K562 (cell line): Measurements from ENCODE around the gene AKAP13. TPM values are rescaled to one million over a fixed set of nuclear protein-coding genes. Genes with fewer than 3 reads are reported as not detected.

Experiments
- ATAC-seq: fragments of 200-7000 bp; cut with Tn5 transposase; 3 replicates; pipeline ENCODE4 v1.9.1; 2020; ENCODE audit warnings: moderate library complexity
- BruUV-seq: library from RNA; stranded (reverse); fragments of 400-500 nt; replicated peaks from 2 replicates; lab custom pipeline; 2021; lab: Mats Ljungman, UMichigan
- CTCF ChIA-PET: fragments of 300-600 bp; formaldehyde crosslinking; extraction: SDS; loops from one replicate; lab custom pipeline; 2021; ENCODE audit warnings: low intra/inter-chr PET ratio; lab: Yijun Ruan, JAX
- POLR2A ChIA-PET: fragments of 300-600, 350-650 bp; sonication (Branson Sonifier 250); formaldehyde crosslinking; extraction: SDS; loops from one replicate; lab custom pipeline; 2021; ENCODE audit warnings: antibody characterized with exemption, inconsistent platforms; lab: Yijun Ruan, JAX
- DNase-seq, 4 experiments: peaks; one replicate each; pipeline versions ENCODE4 v3.0.0 to v3.0.0-alpha.2; 2011 to 2018; ENCODE audit warnings: low spot score in 3 of 4, mixed read lengths in 3 of 4; ENCODE audit errors: extremely low read depth in 1 of 4
- FAIRE-seq: peaks from 2 replicates; lab custom pipeline; 2011; peaks lifted over from hg19 to GRCh38; lab: Jason Lieb, UNC
- H2AFZ ChIP-seq: 2 replicates; pipeline ENCODE4 v1.6.0; 2011; ENCODE audit warnings: low read depth, low read length, control low read depth, inconsistent platforms
- H3K27ac ChIP-seq: fragments of 200-600 bp; 3 replicates; pipeline ENCODE4 v1.8.0; 2011; ENCODE audit warnings: low read depth, mild to moderate bottlenecking, control low read depth, inconsistent platforms, low read length, moderate library complexity, mixed read lengths; ENCODE audit errors: extremely low read depth
- H3K27me3 ChIP-seq, 2 experiments: fragments of 300-600 bp in 1 of 2; 2 replicates in 1 of 2; 3 replicates in 1 of 2; pipeline versions ENCODE4 v1.6.0 to v1.8.0; 2011; ENCODE audit warnings: inconsistent platforms in 2 of 2, low read length in 2 of 2, mild to moderate bottlenecking in 1 of 2, mixed read lengths in 1 of 2, moderate library complexity in 1 of 2; ENCODE audit not compliant: control insufficient read depth in 2 of 2, insufficient read depth in 2 of 2
- H3K36me3 ChIP-seq: fragments of 300-600 bp; 3 replicates; pipeline ENCODE4 v1.8.0; 2011; ENCODE audit warnings: mild to moderate bottlenecking, low read length, inconsistent platforms; ENCODE audit not compliant: control insufficient read depth, insufficient read depth
- H3K4me1 ChIP-seq, 2 experiments: fragments of 200-600 bp in 1 of 2; replicated peaks in 1 of 2; 2 replicates in 1 of 2; 3 replicates in 1 of 2; pipeline versions ENCODE4 v1.5.1 to v1.8.0; 2011; ENCODE audit warnings: inconsistent platforms in 2 of 2, low read length in 2 of 2, mild to moderate bottlenecking in 1 of 2, mixed read lengths in 1 of 2, moderate library complexity in 1 of 2; ENCODE audit not compliant: control insufficient read depth in 2 of 2, insufficient read depth in 2 of 2
- H3K4me2 ChIP-seq: 2 replicates; pipeline ENCODE4 v1.6.1; 2011; ENCODE audit warnings: low read length, control low read depth, inconsistent platforms, mixed read lengths; ENCODE audit not compliant: insufficient read depth
- H3K4me3 ChIP-seq: fragments of 200-600 bp; sonication (generic), shearing (Covaris generic); 2 replicates; pipeline ENCODE4 v1.5.1; 2016; ENCODE audit warnings: control low read depth, inconsistent platforms
- H3K79me2 ChIP-seq: fragments of 200-600 bp; 3 replicates; pipeline ENCODE4 v1.8.0; 2011; ENCODE audit warnings: low read length, inconsistent platforms; ENCODE audit not compliant: control insufficient read depth, insufficient read depth
- H3K9ac ChIP-seq, 2 experiments: 2 replicates each; pipeline versions ENCODE4 v1.6.0 to v1.6.1; 2011; ENCODE audit warnings: low read depth in 2 of 2, low read length in 2 of 2, control low read depth in 1 of 2, inconsistent platforms in 1 of 2, mild to moderate bottlenecking in 1 of 2, mixed read lengths in 1 of 2; ENCODE audit not compliant: insufficient read depth in 1 of 2
- H3K9me1 ChIP-seq: one replicate; pipeline ENCODE4 v1.6.0; 2011; ENCODE audit warnings: inconsistent platforms, mild to moderate bottlenecking, low read length, moderate library complexity; ENCODE audit not compliant: control insufficient read depth, insufficient read depth
- H3K9me3 ChIP-seq: replicated peaks from 2 replicates; pipeline ENCODE4 v1.5.1; 2011; ENCODE audit warnings: low read depth, low read length, inconsistent platforms; ENCODE audit not compliant: control insufficient read depth, insufficient read depth
- H4K20me1 ChIP-seq: replicated peaks from 2 replicates; pipeline ENCODE4 v1.6.1; 2011; ENCODE audit warnings: low read length, inconsistent platforms, mixed read lengths; ENCODE audit not compliant: control insufficient read depth, insufficient read depth
- C11orf30 ChIP-seq: fragments of 450-650 bp; IDR thresholded peaks from 2 replicates; pipeline ENCODE4 v1.6.1; 2016; ENCODE audit warnings: low read depth, mild to moderate bottlenecking
- CBX8 ChIP-seq: fragments of 200-600 bp; sonication (generic); IDR thresholded peaks from 2 replicates; pipeline ENCODE4 v1.6.1; 2012; ENCODE audit warnings: borderline replicate concordance, mixed run types, low read depth, mild to moderate bottlenecking, moderate library complexity, mixed read lengths, low read length, control low read depth, inconsistent platforms; ENCODE audit not compliant: poor library complexity, severe bottlenecking; ENCODE audit errors: extremely low read depth
- COPS2 ChIP-seq: fragments of 450-650 bp; conservative IDR thresholded peaks from 2 replicates; pipeline ENCODE4 v1.6.1; 2016; ENCODE audit warnings: mild to moderate bottlenecking, moderate library complexity
- KAT8 ChIP-seq: fragments of 450-650 bp; IDR thresholded peaks from 2 replicates; pipeline ENCODE4 v1.6.1; 2016; ENCODE audit warnings: low read depth, mild to moderate bottlenecking
- KLF13 ChIP-seq: fragments of 450-650 bp; IDR thresholded peaks from 2 replicates; pipeline ENCODE4 v1.6.1; 2016; ENCODE audit warnings: missing genetic modification characterization, low read depth, mild to moderate bottlenecking, missing compliant biosample characterization, moderate library complexity, borderline replicate concordance
- NCOR1 ChIP-seq: fragments of 450-650 bp; IDR thresholded peaks from 2 replicates; pipeline ENCODE4 v1.6.1; 2016; ENCODE audit warnings: mild to moderate bottlenecking, moderate library complexity
- PREB ChIP-seq: sonication (generic); formaldehyde crosslinking; IDR thresholded peaks from 2 replicates; pipeline ENCODE4 v1.8.1; 2023; ENCODE audit warnings: mild to moderate bottlenecking, missing genetic modification reagents
- ZNF134 ChIP-seq: fragments of 250-450 bp; sonication (Bioruptor Pico); conservative IDR thresholded peaks from 2 replicates; pipeline ENCODE4 v1.4.0; 2020
- ZNF511 ChIP-seq: sonication (generic); formaldehyde crosslinking; IDR thresholded peaks from 2 replicates; pipeline ENCODE4 v1.8.0; 2022; ENCODE audit warnings: mild to moderate bottlenecking, missing genetic modification reagents
- WGBS: fragments of 100-300 bp; shearing (Covaris generic); methylation state at CpG from one replicate; pipeline ENCODE4 v1.1.6; 2016; ENCODE audit warnings: low coverage, mixed read lengths; ENCODE audit not compliant: insufficient coverage; ENCODE audit errors: missing lambda C conversion rate; 5-methylcytosine and 5-hydroxymethylcytosine counted together
- in situ Hi-C: fragments of 300-500 bp; cut with MboI; formaldehyde crosslinking; loops from 4 replicates; pipeline ENCODE4 v1.15.0; 2018; ENCODE audit warnings: inconsistent platforms, mixed read lengths
- intact Hi-C: fragments of 100-400 bp; cut with micrococcal nuclease; formaldehyde crosslinking; loops from 2 replicates; pipeline ENCODE4 v1.14.2; 2022
- polyA plus RNA-seq, 8 experiments: library from polyadenylated mRNA; depleted of rRNA in 4 of 8; stranded (reverse) in 5 of 8; unstranded in 3 of 8; fragments of >200 nt; fragmentation: Nextera tagmentation in 2 of 8; fragmentation: Illumina TruSeq in 1 of 8; extraction: Ambion mirVana in 2 of 8; extraction: Trizol in 1 of 8; gene quantifications; 2 replicates each; pipeline versions ENCODE4 v1.2.1 to v1.2.3, GENCODE V29; 2011 to 2014; ENCODE audit warnings: inconsistent platforms in 1 of 8, missing spikeins in 1 of 8
- total RNA-seq, 7 experiments: library from RNA; depleted of rRNA in 6 of 7; stranded (reverse); fragments of >200 nt in 6 of 7; fragmentation: Illumina TruSeq in 2 of 7; extraction: Trizol in 2 of 7; gene quantifications; 2 replicates each; pipeline versions ENCODE4 v1.2.1 to v1.2.3, GENCODE V29; 2011 to 2021; ENCODE audit warnings: low replicate concordance in 1 of 7

AKAP13 gene
- total and polyA plus RNA-seq, 9 of the 15 experiments (the other 6 are each of a cell fraction or from before 2014, with no cell fraction given): 0.03 to 1.7 (median 0.42) TPM

GRCh38 chr15:85422607-85423006, 42.2 kb downstream of the AKAP13 start:
- no peaks in the 10 kb centered on the region for H3K4me1 ChIP-seq
- no peak for FAIRE-seq

More at GRCh38 chr15:85422607-85423006, 42.2 kb downstream of the AKAP13 start:
- Histone ChIP-seq H3K9me3 (no peaks in the 10 kb centered on the region), H4K20me1 (no peaks in the 10 kb centered on the region), H3K9me1 (no peaks in the 10 kb centered on the region), H2AFZ (no peak overlapping the region), H3K36me3 (no peaks in the 10 kb centered on the region), H3K27me3 (no peaks in the 10 kb centered on the region; a peak in 2 of 5 replicates), H3K4me3 (no peak overlapping the region), H3K4me2 (no peak overlapping the region), H3K9ac (no peak overlapping the region), H3K27ac (no peak overlapping the region), H3K79me2 (no peaks in the 10 kb centered on the region)
- TF ChIP-seq KLF13 (tag): no peak
- no peak for TF ChIP-seq ZNF134 (CRISPR knock-in tag)
- no peak for TF ChIP-seq COPS2
- TF ChIP-seq ZNF511: no peak
- TF ChIP-seq CBX8: no peak
- no peak for TF ChIP-seq PREB (CRISPR knock-in tag)
- no peak for TF ChIP-seq C11orf30
- no peak for TF ChIP-seq KAT8
- no peak for TF ChIP-seq NCOR1
- WGBS: 0% methylated on average over 2 of the region's 2 CpGs
- no TSS peak for BruUV-seq
- ChIA-PET CTCF (no interaction called here), POLR2A (no interaction called here)
- in situ Hi-C loops: no loop called here
- intact Hi-C loops: no loop called here
- no peak for ATAC-seq
- DNase-seq: no peak
